Stimulated activated CD8-positive, alpha-beta memory T cell treated with anti-CD3 and anti-CD28 coated beads, Interleukin-12 subunit alpha, Interleukin-12 subunit beta, amount 100 ng/mL, for 24 hours (primary cell): ENCODE measurements around the gene SAT1.

Experiments used
- DNase-seq: peaks from one replicate; pipeline ENCODE4 v3.0.0-alpha.2; 2020; ENCODE audit errors: extremely low read depth

Gene SAT1

GRCh38 chrX:23810279-23810678 lies 27.3 kb downstream of the SAT1 start:
- no peak for DNase-seq

GRCh38 chrX:23811108-23811651 lies 28.2 kb downstream of the SAT1 start:
- no peak for DNase-seq

- DNase-seq, result no peak
Measured at GRCh38 chrX:23811656-23812055, 28.7 kb downstream of the SAT1 start.

GRCh38 chrX:23813808-23814207 lies 30.8 kb downstream of the SAT1 start:
- no peak for DNase-seq

GRCh38 chrX:23815376-23815775 lies 32.4 kb downstream of the SAT1 start:
- no peak for DNase-seq

GRCh38 chrX:23816179-23816578 lies 33.2 kb downstream of the SAT1 start:
- no peak for DNase-seq

GRCh38 chrX:23817979-23818336 lies 35.0 kb downstream of the SAT1 start:
- no peak for DNase-seq

GRCh38 chrX:23819385-23820234 lies 36.6 kb downstream of the SAT1 start:
- DNase-seq, result no peak

GRCh38 chrX:23820235-23820782 lies 37.3 kb downstream of the SAT1 start:
- no peak for DNase-seq

- DNase-seq, result no peak
Measured at GRCh38 chrX:23821847-23822246, 38.9 kb downstream of the SAT1 start.

- DNase-seq, result no peak
Measured at GRCh38 chrX:23822397-23822796, 39.4 kb downstream of the SAT1 start.

GRCh38 chrX:23822841-23823240 lies 39.9 kb downstream of the SAT1 start:
- DNase-seq, result no peak

GRCh38 chrX:23825675-23826074 lies 42.7 kb downstream of the SAT1 start:
- DNase-seq, result no peak

GRCh38 chrX:23826216-23826615 lies 43.2 kb downstream of the SAT1 start:
- DNase-seq, result no peak

- DNase-seq, result no peak
Measured at GRCh38 chrX:23826653-23827052, 43.7 kb downstream of the SAT1 start.

GRCh38 chrX:23828881-23829280 lies 45.9 kb downstream of the SAT1 start:
- DNase-seq, result no peak

- no peak for DNase-seq
Measured at GRCh38 chrX:23832721-23833120, 49.7 kb downstream of the SAT1 start.
